ENCODE measurements around the gene F10.

GRCh38 chr13:113077953-113078901 is 44.4 kb upstream of the F10 start:
- TF ChIP-seq ZNF134 (CRISPR knock-in tag; conservative IDR thresholded peaks at IDR 0.05) (no peak), CCNT2 (IDR thresholded peaks at IDR 0.05; ENCODE audit: borderline replicate concordance, extremely low read depth, insufficient read length, low read depth, low read length) (no peak), MAX (CRISPR knock-in tag; IDR thresholded peaks at IDR 0.05) (no peak), RHOXF2B (CRISPR knock-in tag; conservative IDR thresholded peaks at IDR 0.05) (no peak), CTCF (IDR thresholded peaks at IDR 0.05 in 2 of 3, conservative IDR thresholded peaks at IDR 0.05 in 1 of 3; ENCODE audit: insufficient read depth in 2 of 3, low read depth in 1 of 3, low read length in 3 of 3) (no peak), SMARCE1 (IDR thresholded peaks at IDR 0.05) (no peak), NFIC (IDR thresholded peaks at IDR 0.05) (no peak), ZEB2 (IDR thresholded peaks at IDR 0.05) (no peak), ZNF592 (IDR thresholded peaks at IDR 0.05) (no peak), TBL1XR1 (IDR thresholded peaks at IDR 0.05; ENCODE audit: low read length in 2 of 2) (no peak), POLR2A (conservative IDR thresholded peaks at IDR 0.05) (no peak)

Data from K562 (cell line).